DOHH2 (cell line): ENCODE results near the gene C2CD3.

ENCODE experiments used
- EZH2phosphoT487 ChIP-seq: fragments of 200-600 bp; sonication (generic); IDR thresholded peaks from 2 replicates; pipeline ENCODE4 v1.6.1; 2017; ENCODE audit warnings: borderline replicate concordance, mild to moderate bottlenecking, antibody characterized with exemption, low read length, moderate library complexity, mixed read lengths
- TF ChIP-seq, protein P1 (sequence below): fragments of 200-600 bp; sonication (generic); IDR thresholded peaks from one replicate; pipeline ENCODE4 v1.5.1; 2014; ENCODE audit warnings: antibody characterized with exemption, mild to moderate bottlenecking, low read depth, low read length; ENCODE audit not compliant: poor library complexity, severe bottlenecking

DNA sequence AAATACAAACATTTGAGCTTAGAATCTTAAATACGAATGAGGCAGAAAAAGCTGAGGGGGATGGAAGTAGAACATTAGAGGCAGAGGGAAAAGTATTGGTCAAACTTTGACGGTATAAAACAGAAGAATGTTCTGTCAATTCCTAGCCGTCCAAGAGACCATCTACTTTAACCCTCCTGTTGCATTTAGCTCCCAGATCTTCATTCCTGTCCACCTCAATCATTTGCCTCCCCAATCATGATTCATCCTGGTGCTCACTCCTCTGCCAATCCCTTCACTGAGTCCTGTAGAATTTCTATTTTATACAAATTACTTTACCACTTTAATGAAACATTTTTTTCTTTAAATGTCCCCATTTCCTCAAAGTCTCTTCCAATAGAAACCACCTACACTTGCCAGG, 28.2 kb downstream of the C2CD3 start:
- TF ChIP-seq, protein P1, sequence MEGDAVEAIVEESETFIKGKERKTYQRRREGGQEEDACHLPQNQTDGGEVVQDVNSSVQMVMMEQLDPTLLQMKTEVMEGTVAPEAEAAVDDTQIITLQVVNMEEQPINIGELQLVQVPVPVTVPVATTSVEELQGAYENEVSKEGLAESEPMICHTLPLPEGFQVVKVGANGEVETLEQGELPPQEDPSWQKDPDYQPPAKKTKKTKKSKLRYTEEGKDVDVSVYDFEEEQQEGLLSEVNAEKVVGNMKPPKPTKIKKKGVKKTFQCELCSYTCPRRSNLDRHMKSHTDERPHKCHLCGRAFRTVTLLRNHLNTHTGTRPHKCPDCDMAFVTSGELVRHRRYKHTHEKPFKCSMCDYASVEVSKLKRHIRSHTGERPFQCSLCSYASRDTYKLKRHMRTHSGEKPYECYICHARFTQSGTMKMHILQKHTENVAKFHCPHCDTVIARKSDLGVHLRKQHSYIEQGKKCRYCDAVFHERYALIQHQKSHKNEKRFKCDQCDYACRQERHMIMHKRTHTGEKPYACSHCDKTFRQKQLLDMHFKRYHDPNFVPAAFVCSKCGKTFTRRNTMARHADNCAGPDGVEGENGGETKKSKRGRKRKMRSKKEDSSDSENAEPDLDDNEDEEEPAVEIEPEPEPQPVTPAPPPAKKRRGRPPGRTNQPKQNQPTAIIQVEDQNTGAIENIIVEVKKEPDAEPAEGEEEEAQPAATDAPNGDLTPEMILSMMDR: no peak
- no peak for TF ChIP-seq EZH2phosphoT487
